Fibroblast of mammary gland (primary cell): ENCODE measurements around the gene STUM.

Experiments
- DNase-seq: peaks from one replicate; pipeline ENCODE4 v3.0.0-alpha.2; 2010; ENCODE audit warnings: low read depth
- H3K4me3 ChIP-seq: 2 replicates; pipeline ENCODE4 v1.5.1; 2011; ENCODE audit warnings: low read depth, mild to moderate bottlenecking, low read length, moderate library complexity; ENCODE audit not compliant: control insufficient read depth
- TF ChIP-seq, protein P1 (sequence below): conservative IDR thresholded peaks from 2 replicates; pipeline ENCODE4 v1.5.1; 2011; ENCODE audit warnings: low read depth, low read length, inconsistent platforms; ENCODE audit not compliant: control insufficient read depth, insufficient read depth

Gene STUM

DNA sequence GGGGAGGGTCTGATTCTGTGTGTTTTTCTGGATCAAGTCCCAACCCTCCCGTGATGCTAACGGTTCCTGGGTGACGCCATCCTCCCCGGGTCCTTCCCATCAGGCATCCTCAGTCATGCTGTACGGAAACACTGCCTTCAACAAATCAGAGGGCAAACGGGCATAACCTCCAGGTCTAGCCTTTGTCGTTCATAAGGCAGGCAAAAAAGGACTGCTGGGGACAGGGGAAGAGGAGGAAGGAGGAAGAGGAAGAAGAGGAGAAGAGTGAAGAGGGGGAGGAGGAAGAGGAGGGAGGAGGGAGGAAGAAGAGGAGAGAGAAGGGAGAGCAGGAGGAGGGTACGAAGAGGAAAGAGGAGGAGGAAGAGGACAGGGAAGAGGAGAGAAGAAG, 106.1 kb downstream of the STUM start:
- no peak for DNase-seq
- TF ChIP-seq, protein P1, sequence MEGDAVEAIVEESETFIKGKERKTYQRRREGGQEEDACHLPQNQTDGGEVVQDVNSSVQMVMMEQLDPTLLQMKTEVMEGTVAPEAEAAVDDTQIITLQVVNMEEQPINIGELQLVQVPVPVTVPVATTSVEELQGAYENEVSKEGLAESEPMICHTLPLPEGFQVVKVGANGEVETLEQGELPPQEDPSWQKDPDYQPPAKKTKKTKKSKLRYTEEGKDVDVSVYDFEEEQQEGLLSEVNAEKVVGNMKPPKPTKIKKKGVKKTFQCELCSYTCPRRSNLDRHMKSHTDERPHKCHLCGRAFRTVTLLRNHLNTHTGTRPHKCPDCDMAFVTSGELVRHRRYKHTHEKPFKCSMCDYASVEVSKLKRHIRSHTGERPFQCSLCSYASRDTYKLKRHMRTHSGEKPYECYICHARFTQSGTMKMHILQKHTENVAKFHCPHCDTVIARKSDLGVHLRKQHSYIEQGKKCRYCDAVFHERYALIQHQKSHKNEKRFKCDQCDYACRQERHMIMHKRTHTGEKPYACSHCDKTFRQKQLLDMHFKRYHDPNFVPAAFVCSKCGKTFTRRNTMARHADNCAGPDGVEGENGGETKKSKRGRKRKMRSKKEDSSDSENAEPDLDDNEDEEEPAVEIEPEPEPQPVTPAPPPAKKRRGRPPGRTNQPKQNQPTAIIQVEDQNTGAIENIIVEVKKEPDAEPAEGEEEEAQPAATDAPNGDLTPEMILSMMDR = no peak
- H3K4me3 ChIP-seq = no peak overlapping the region

DNA sequence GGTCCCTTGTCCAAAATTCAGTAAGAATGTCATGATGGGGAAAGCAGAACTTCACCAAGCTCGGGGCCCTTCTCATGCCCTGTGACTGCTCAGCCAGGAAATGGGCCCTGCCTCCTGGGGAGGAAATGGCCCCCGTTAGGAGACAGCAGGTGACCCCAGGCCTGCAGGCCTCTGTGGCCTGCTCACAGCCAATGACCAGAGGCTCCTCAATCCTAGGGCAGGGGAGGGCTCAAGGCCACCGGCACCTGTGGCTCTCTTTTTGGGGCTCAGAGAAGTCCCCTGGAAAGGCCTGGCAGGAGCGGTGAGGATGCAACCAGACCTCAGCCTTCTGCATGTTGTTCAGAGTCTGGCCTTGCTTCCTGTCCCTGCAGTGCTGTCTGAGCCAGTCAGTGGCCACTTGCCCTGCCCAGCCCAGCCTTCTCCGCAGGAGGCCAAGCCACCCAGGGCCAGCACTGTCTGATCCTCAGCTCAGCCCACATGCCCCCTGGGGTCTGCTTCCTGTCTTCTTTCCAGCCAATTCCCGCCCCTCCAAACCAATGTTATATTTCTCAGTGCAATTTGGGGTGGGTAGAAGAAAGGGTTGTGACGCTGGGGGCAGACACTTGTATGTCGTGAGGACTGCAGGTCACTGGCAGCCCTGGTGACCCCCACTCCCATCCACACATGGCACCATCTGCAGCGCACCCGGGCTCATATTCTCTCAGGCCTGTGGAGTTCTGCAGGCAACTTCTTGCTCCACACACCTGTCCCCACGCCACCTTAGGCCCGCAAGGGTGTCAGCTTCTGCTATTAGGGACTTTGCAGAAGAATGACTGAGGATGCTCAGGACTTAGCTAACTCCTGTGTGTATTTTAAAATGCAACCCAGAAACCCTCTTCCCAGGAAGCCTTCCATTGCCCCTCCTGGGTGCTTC, 106.9 kb downstream of the STUM start:
- no peak overlapping the region for H3K4me3 ChIP-seq

DNA sequence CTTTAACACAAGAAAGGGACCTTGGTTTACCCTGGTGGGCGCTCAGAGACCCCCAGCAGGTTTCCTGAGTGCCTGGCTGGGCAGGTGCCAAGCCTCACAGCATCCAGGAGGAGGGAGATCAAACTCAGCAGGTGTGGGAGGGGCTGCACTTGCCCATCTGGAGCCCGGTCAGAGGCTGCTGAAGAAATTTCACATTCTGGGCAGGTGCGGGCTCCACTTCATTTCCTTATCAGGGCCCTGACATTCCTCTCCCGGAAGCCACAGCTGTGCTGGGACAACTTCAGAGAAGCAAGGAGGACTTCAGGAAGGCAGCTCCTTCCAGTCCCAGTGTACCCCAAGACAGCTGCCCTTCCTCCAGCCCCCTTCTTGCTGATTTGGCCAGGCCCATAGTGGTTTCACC, 107.6 kb downstream of the STUM start:
- DNase-seq = no peak
- TF ChIP-seq, protein P1 = no peak
- no peak overlapping the region for H3K4me3 ChIP-seq

More for the DNA sequence above, 106.9 kb downstream of the STUM start:
- TF ChIP-seq, protein P1 = no peak
- DNase-seq = no peak

DNA sequence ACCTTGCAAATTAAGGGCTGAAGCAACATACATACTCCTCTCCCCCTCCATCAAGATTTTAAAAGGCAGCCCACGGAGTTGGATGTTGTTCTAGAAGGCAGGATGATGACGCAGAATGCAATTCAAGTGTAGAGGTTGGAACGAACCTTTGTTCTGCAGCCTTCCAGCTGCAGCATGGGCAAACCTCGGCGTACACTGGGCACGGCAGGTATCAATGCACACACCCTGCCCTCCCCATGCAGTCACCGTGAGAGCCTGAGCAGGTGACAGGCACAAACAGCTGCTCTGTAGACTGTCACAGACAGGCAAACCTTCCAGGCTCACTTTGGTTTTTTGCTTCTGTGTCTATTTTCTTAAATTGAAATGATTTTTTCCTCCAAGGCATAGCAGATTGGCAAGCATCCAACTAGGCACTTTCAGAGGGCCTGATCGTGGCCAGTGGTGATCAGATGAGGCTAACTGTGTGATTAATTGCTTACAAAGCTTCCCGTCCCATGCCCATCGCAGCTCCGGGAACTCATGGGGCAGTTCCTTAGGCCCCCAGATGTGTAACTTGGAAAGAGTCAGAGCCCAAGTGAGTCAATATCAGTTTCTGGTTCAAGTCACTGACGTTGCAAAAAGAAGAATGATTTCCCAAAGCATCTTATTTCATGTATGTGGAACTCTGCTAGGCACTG, 108.2 kb downstream of the STUM start:
- no peak overlapping the region for H3K4me3 ChIP-seq
- TF ChIP-seq, protein P1 = no peak
- DNase-seq = peak; percentile 99

DNA sequence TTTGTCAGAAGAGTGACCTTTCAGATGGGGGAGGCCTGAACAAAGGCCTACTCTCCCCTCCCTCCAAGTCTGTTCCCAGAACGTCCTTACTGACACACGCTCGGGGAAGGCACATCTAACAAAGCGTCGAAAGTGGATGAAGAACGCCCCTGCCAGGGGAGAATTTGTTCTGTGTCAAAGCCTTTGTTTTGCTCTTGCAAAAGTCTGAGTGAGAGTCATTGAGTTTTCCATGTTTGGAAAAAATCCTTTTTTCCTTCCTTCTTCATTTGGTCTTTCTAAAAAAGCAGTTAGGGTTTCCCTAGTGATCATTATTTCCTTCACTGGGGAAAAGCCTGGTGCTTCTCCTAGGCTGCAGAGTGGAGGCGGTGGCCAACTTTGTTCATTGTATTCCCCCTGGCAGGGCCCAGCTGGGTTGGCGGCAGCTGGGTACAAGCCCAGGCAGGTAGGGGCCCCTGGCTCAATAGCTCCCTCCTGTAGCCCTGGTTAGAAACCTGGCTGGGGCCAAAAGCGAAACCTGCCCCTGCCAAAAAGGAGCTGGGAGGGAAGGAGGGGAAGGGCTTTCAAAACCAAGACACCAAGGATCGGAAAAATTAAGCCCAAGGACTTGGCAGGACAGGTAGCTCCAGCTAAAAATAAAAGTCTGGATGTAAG, 109.5 kb downstream of the STUM start:
- TF ChIP-seq, protein P1 = no peak
- no peak overlapping the region for H3K4me3 ChIP-seq
- no peak for DNase-seq

DNA sequence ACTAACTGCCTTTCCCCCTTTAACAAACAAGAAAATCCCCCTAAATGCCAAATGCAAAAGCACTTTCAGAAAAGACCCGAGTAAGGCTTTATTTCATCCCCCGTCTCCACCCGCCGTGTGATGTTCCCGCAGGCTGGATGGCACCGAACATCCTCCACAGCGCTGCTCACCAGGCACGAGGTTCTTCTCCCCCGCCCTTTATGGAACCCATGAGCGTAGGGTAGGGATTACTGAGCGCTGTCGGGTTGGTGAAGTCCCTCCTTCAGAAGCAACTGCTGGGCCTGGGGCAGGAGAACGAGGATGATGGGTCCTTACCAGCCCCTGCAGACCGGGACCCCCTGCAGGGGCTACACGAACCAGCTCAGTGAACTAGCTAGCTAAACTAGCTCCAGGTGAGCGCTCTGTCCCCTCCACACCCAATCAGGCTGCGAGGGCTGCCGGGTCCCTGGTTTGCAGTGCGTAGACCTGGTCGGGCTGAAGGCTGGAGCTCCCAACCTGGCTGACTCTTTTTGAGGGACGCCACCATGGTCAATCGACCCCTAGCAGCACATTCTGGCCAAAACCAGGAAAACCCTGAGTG, 110.1 kb downstream of the STUM start:
- TF ChIP-seq, protein P1 = no peak
- no peak for DNase-seq
- H3K4me3 ChIP-seq = no peak overlapping the region
